OCI-LY1 (cell line): Measurements from ENCODE around the gene SLC39A11.

Source experiments
- H2AFZ ChIP-seq: fragments of 200-600 bp; sonication (generic), shearing (Covaris generic); 2 replicates; pipeline ENCODE4 v1.6.0; 2014; ENCODE audit warnings: antibody characterized with exemption, mild to moderate bottlenecking, low read length
- H3F3A ChIP-seq: fragments of 200-600 bp; sonication (generic), shearing (Covaris generic); 2 replicates; pipeline ENCODE4 v1.6.0; 2014; ENCODE audit warnings: mild to moderate bottlenecking, antibody characterized with exemption, low read length, moderate library complexity; ENCODE audit not compliant: insufficient read depth
- H3K27ac ChIP-seq: fragments of 200-600 bp; sonication (generic); 2 replicates; pipeline ENCODE4 v1.5.1; 2014; ENCODE audit warnings: low read length, mixed run types, mild to moderate bottlenecking, low read depth; ENCODE audit not compliant: poor library complexity, severe bottlenecking
- H3K27me3 ChIP-seq: fragments of 200-600 bp; sonication (generic); 2 replicates; pipeline ENCODE4 v1.6.0; 2014; ENCODE audit warnings: antibody characterized with exemption, mild to moderate bottlenecking, low read length, moderate library complexity; ENCODE audit not compliant: insufficient read depth
- H3K36me3 ChIP-seq: fragments of 200-600 bp; sonication (generic); 2 replicates; pipeline ENCODE4 v1.6.1; 2014; ENCODE audit warnings: mild to moderate bottlenecking, antibody characterized with exemption, low read length, moderate library complexity, mixed read lengths; ENCODE audit not compliant: insufficient read depth
- H3K4me1 ChIP-seq: fragments of 200-600 bp; sonication (generic); 2 replicates; pipeline ENCODE4 v1.5.1; 2014; ENCODE audit warnings: mild to moderate bottlenecking, low read length, moderate library complexity; ENCODE audit not compliant: insufficient read depth, severe bottlenecking
- H3K4me2 ChIP-seq: fragments of 200-600 bp; sonication (generic), shearing (Covaris generic); 2 replicates; pipeline ENCODE4 v1.6.1; 2014; ENCODE audit warnings: low read length
- H3K4me3 ChIP-seq: fragments of 200-600 bp; sonication (generic); 2 replicates; pipeline ENCODE4 v1.5.1; 2014; ENCODE audit warnings: low read length, low read depth, mild to moderate bottlenecking, mixed read lengths; ENCODE audit not compliant: poor library complexity, severe bottlenecking
- H3K79me2 ChIP-seq: fragments of 200-600 bp; shearing (Covaris generic); 2 replicates; pipeline ENCODE4 v1.6.1; 2016; ENCODE audit warnings: mixed run types, low read length, mixed read lengths; ENCODE audit not compliant: insufficient read depth
- H3K9ac ChIP-seq: fragments of 200-600 bp; sonication (generic), shearing (Covaris generic); 2 replicates; pipeline ENCODE4 v1.6.1; 2014; ENCODE audit warnings: mild to moderate bottlenecking, low read length, mixed read lengths
- H3K9me2 ChIP-seq: fragments of 200-600 bp; sonication (generic), shearing (Covaris generic); 2 replicates; pipeline ENCODE4 v1.6.1; 2014; ENCODE audit warnings: low read depth, mild to moderate bottlenecking, low read length, mixed read lengths
- H3K9me3 ChIP-seq: fragments of 200-600 bp; shearing (Covaris generic); 2 replicates; pipeline ENCODE4 v1.6.1; 2014; ENCODE audit warnings: low read length, mixed read lengths
- H4K20me1 ChIP-seq: fragments of 200-600 bp; sonication (generic), shearing (Covaris generic); 2 replicates; pipeline ENCODE4 v1.6.0; 2016; ENCODE audit warnings: mild to moderate bottlenecking, low read length; ENCODE audit not compliant: insufficient read depth
- CTCF ChIP-seq: fragments of 200-600 bp; sonication (generic), shearing (Covaris generic); IDR thresholded peaks from 2 replicates; pipeline ENCODE4 v1.5.1; 2017; ENCODE audit warnings: mild to moderate bottlenecking, antibody characterized with exemption, low read length, moderate library complexity, mixed read lengths
- EZH2 ChIP-seq: fragments of 200-600 bp; sonication (generic), shearing (Covaris generic); IDR thresholded peaks from 2 replicates; pipeline ENCODE4 v1.8.0; 2017; ENCODE audit warnings: borderline replicate concordance, mixed run types, mild to moderate bottlenecking, antibody characterized with exemption, low read length, moderate library complexity, mixed read lengths

SLC39A11 gene

DNA sequence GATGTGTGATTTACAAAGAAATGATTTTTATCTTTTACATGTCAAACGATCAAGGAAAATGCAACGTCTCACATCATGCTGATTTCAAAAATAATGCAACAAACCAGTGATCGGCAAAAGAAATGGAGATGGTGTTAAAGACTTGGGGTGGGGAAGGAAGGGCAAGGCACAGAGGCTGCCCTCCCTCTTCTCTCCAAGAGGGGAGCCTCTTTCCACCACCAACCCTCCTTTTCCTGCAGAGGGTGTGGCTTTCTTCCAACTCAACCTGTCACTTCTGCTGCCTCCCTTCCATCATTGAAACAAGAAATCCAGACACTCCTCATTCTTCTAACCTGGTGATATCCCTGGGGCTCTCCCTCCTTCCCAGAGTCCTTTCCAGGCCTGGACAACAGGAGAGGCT, 320.8 kb downstream of the SLC39A11 start:
- Histone ChIP-seq H3K9me2 (no peaks in the 10 kb centered on the region), H3K36me3 (no peaks in the 10 kb centered on the region), H3K4me2 (no peak overlapping the region), H3K4me3 (no peak overlapping the region), H2AFZ (no peak overlapping the region), H3F3A (no peaks in the 10 kb centered on the region), H3K4me1 (peaks cover 12% of the 10 kb centered on the region), H4K20me1 (no peaks in the 10 kb centered on the region), H3K9ac (no peak overlapping the region), H3K9me3 (no peaks in the 10 kb centered on the region), H3K79me2 (no peaks in the 10 kb centered on the region), H3K27me3 (no peaks in the 10 kb centered on the region), H3K27ac (peak overlapping the region; percentile 62)
- TF ChIP-seq EZH2 = no peak
- TF ChIP-seq CTCF = no peak

DNA sequence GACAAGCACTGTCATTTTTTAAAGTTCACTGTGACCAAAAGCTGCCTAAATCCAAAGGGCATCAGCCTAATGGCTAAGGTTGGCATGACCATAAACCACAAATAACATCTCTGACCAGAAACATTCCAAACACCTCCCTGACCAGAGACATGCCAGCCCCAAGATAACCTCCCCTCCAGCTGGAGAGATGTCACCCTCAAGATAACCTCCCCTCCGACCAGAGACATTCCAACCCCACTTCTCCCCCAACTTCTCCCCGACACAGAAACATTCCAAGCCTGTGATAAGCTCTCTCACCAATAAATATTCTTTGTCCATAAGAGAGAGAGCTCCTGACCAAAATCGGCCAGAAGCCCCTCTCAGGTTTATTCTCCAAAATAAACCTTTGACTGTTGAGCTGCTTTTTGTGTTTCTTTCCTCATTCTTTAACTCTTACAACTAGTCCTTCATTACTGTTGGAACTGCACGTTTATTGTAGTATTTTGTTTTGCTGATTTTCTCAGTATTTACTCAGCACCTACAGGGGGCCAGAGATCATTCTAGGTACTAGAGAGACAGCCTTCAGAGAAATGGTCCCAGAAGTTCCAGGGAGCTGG, 325.6 kb downstream of the SLC39A11 start:
- Histone ChIP-seq H3K9me3 (no peaks in the 10 kb centered on the region), H3F3A (no peaks in the 10 kb centered on the region), H3K4me2 (no peak overlapping the region), H2AFZ (no peak overlapping the region), H3K36me3 (no peaks in the 10 kb centered on the region), H3K27me3 (no peaks in the 10 kb centered on the region), H3K9me2 (no peaks in the 10 kb centered on the region), H4K20me1 (no peaks in the 10 kb centered on the region), H3K9ac (no peak overlapping the region), H3K27ac (no peak overlapping the region), H3K79me2 (no peaks in the 10 kb centered on the region), H3K4me1 (peaks cover 2% of the 10 kb centered on the region), H3K4me3 (no peak overlapping the region)
- TF ChIP-seq EZH2 (no peak), CTCF (no peak)

DNA sequence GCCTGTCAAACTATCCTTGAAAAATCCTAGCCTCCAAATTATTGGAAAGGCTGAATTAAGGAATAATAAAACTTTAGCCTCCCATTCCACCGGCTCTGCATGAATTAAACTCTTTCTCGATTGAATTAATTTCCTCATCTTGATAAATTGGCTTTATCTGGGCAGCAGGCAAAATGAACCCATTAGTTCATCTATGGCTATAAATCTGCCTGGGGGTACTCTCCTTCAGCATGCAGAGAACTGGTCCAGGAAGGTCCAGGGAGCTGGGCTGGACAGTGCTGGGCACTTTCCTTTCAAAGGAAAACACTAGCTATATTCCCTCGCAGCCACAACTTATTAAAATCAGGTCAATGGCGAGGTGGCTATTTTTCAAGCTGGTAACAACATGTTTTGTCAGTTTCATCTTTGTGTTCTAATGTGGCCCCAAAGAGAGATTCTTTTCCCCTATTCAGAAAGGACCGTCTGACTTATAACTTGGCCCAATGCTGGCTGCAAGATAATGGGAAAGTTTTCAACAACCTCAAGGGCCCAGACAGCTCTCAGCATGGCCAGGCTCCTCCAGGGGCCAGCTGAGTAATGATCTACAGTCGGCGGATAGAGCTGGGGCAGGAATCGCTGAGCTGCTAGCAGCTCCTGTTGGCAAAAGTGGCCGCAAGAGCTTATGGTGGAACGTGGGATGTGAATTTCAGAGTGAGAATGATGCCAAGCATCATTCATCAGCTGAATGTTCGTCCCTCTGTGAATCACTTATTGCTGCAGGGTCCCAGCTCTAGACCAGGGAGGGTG, 326.9 kb downstream of the SLC39A11 start:
- H3K9me2 ChIP-seq = no peaks in the 10 kb centered on the region
- H3F3A ChIP-seq = no peaks in the 10 kb centered on the region
- TF ChIP-seq EZH2 = no peak
- no peaks in the 10 kb centered on the region for H3K79me2 ChIP-seq
- H3K27me3 ChIP-seq = no peaks in the 10 kb centered on the region
- H2AFZ ChIP-seq = no peak overlapping the region
- H3K27ac ChIP-seq = no peak overlapping the region
- no peaks in the 10 kb centered on the region for H3K4me1 ChIP-seq
- no peaks in the 10 kb centered on the region for H3K36me3 ChIP-seq
- no peak overlapping the region for H3K4me3 ChIP-seq
- no peak overlapping the region for H3K4me2 ChIP-seq
- H3K9me3 ChIP-seq = no peaks in the 10 kb centered on the region
- H4K20me1 ChIP-seq = no peaks in the 10 kb centered on the region
- H3K9ac ChIP-seq = no peak overlapping the region
